ENCODE measurements around the gene NDUFV1.

DNA sequence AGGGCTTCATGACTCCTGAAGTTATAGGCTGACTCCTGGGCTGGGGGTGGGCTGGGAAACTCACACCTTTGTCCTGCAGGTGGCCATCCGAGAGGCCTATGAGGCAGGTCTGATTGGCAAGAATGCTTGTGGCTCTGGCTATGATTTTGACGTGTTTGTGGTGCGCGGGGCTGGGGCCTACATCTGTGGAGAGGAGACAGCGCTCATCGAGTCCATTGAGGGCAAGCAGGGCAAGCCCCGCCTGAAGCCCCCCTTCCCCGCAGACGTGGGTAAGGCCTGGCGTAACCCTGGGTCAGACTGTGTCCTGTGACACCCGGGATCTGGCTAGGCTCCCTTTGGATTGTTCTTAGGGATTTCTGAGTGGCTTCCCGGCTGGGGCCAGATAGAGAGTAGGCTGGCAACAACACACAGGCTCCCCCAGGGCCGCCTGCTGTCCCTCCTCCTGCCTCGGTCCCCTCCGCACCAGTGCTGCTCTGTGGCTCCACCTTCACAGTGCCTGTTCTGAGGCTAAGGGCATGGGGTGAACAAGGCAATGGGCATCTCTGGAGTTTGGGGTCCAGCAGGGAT lies 3.6 kb downstream of the NDUFV1 start:
- no peak for TF ChIP-seq POU2F2 (IDR thresholded peaks at IDR 0.05; ENCODE audit: low read depth, low read length)
- TF ChIP-seq POLR2AphosphoS5 (IDR thresholded peaks at IDR 0.05; ENCODE audit: low read depth, low read length): no peak
- no peak for TF ChIP-seq POLR2A (IDR thresholded peaks at IDR 0.05; ENCODE audit: low read depth, low read length)
- TF ChIP-seq SPI1 (IDR thresholded peaks at IDR 0.05; ENCODE audit: low read depth, low read length): no peak
- TF ChIP-seq TAF1 (IDR thresholded peaks at IDR 0.05; ENCODE audit: low read depth, low read length): no peak
- TF ChIP-seq PAX5 (IDR thresholded peaks at IDR 0.05; ENCODE audit: insufficient read depth, low read length, severe bottlenecking): no peak

All from GM12891 (cell line).